HepG2 (cell line): ENCODE results near the gene OR6S1. TPM values are rescaled to one million over a fixed set of nuclear protein-coding genes. Genes with fewer than 3 reads are reported as not detected.

Experiments used
- CSRNP2 ChIP-seq: sonication (generic); formaldehyde crosslinking; conservative IDR thresholded peaks from 2 replicates; pipeline ENCODE4 v1.8.0; 2022; ENCODE audit warnings: low read depth, missing genetic modification reagents
- ETS1 ChIP-seq: sonication (generic); formaldehyde crosslinking; IDR thresholded peaks from 2 replicates; pipeline ENCODE4 v1.4.0; 2020; ENCODE audit warnings: missing genetic modification reagents
- HMGA1 ChIP-seq: sonication (generic); formaldehyde crosslinking; conservative IDR thresholded peaks from 2 replicates; pipeline ENCODE4 v1.4.0; 2020; ENCODE audit warnings: missing genetic modification reagents
- HMGXB4 ChIP-seq, 2 experiments: sonication (generic) in 1 of 2; formaldehyde crosslinking in 1 of 2; IDR thresholded peaks; 2 replicates each; pipeline versions ENCODE4 v1.4.0 to v1.6.1; 2018 to 2020; ENCODE audit warnings: missing genetic modification reagents in 2 of 2, borderline replicate concordance in 1 of 2, low read depth in 1 of 2, mild to moderate bottlenecking in 1 of 2, missing biosample characterization in 1 of 2
- RELA ChIP-seq: sonication (generic); formaldehyde crosslinking; IDR thresholded peaks from 2 replicates; pipeline ENCODE4 v1.4.0; 2020; ENCODE audit warnings: missing genetic modification reagents
- ZNF282 ChIP-seq: fragments of 450-650 bp; IDR thresholded peaks from 2 replicates; pipeline ENCODE4 v1.6.1; 2018; ENCODE audit not compliant: partially characterized antibody
- ZNF704 ChIP-seq: sonication (generic); formaldehyde crosslinking; IDR thresholded peaks from 2 replicates; pipeline ENCODE4 v1.8.1; 2023; ENCODE audit warnings: mild to moderate bottlenecking, inconsistent platforms, moderate library complexity, missing genetic modification reagents, borderline replicate concordance
- ZNF800 ChIP-seq: sonication (generic); formaldehyde crosslinking; IDR thresholded peaks from 2 replicates; pipeline ENCODE4 v1.4.0; 2020; ENCODE audit warnings: missing genetic modification reagents
- polyA plus RNA-seq, 8 experiments: library from polyadenylated mRNA; depleted of rRNA in 3 of 8; stranded (reverse) in 7 of 8; unstranded in 1 of 8; fragments of >200 nt; fragmentation: Illumina TruSeq in 4 of 8; extraction: Trizol in 4 of 8; gene quantifications; 2 replicates each; pipeline versions ENCODE4 v1.2.1 to v1.2.3, GENCODE V29; 2011 to 2016; ENCODE audit warnings: low read depth in 4 of 8, missing spikeins in 1 of 8, mixed read lengths in 1 of 8; ENCODE audit not compliant: insufficient read depth in 1 of 8
- total RNA-seq, 5 experiments: library from RNA; depleted of rRNA; stranded (reverse); fragments of >200 nt; fragmentation: Illumina TruSeq; extraction: Trizol; gene quantifications; 2 replicates each; pipeline ENCODE4 v1.2.3, GENCODE V29; 2016; ENCODE audit warnings: low read depth in 1 of 5
- TF ChIP-seq, protein P1 (sequence below): sonication (generic); formaldehyde crosslinking; IDR thresholded peaks from 2 replicates; pipeline ENCODE4 v1.4.0; 2020; ENCODE audit warnings: missing genetic modification reagents
- TF ChIP-seq, protein P2 (sequence below): sonication (generic); formaldehyde crosslinking; IDR thresholded peaks from 2 replicates; pipeline ENCODE4 v1.5.1; 2020; ENCODE audit warnings: missing genetic modification reagents, mild to moderate bottlenecking, borderline replicate concordance

Gene OR6S1
- total and polyA plus RNA-seq, 2 of the 13 experiments (the other 11 are each of a cell fraction or from before 2014, with no cell fraction given), result 0.09 TPM; not detected in 1

- no peak for TF ChIP-seq ZNF800
- TF ChIP-seq ZNF704 (CRISPR knock-in tag), result no peak
- TF ChIP-seq, protein P1, sequence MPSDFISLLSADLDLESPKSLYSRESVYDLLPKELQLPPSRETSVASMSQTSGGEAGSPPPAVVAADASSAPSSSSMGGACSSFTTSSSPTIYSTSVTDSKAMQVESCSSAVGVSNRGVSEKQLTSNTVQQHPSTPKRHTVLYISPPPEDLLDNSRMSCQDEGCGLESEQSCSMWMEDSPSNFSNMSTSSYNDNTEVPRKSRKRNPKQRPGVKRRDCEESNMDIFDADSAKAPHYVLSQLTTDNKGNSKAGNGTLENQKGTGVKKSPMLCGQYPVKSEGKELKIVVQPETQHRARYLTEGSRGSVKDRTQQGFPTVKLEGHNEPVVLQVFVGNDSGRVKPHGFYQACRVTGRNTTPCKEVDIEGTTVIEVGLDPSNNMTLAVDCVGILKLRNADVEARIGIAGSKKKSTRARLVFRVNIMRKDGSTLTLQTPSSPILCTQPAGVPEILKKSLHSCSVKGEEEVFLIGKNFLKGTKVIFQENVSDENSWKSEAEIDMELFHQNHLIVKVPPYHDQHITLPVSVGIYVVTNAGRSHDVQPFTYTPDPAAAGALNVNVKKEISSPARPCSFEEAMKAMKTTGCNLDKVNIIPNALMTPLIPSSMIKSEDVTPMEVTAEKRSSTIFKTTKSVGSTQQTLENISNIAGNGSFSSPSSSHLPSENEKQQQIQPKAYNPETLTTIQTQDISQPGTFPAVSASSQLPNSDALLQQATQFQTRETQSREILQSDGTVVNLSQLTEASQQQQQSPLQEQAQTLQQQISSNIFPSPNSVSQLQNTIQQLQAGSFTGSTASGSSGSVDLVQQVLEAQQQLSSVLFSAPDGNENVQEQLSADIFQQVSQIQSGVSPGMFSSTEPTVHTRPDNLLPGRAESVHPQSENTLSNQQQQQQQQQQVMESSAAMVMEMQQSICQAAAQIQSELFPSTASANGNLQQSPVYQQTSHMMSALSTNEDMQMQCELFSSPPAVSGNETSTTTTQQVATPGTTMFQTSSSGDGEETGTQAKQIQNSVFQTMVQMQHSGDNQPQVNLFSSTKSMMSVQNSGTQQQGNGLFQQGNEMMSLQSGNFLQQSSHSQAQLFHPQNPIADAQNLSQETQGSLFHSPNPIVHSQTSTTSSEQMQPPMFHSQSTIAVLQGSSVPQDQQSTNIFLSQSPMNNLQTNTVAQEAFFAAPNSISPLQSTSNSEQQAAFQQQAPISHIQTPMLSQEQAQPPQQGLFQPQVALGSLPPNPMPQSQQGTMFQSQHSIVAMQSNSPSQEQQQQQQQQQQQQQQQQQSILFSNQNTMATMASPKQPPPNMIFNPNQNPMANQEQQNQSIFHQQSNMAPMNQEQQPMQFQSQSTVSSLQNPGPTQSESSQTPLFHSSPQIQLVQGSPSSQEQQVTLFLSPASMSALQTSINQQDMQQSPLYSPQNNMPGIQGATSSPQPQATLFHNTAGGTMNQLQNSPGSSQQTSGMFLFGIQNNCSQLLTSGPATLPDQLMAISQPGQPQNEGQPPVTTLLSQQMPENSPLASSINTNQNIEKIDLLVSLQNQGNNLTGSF (CRISPR knock-in tag), result no peak
- no peak for TF ChIP-seq RELA
- TF ChIP-seq ZNF282, result no peak
- no peak for TF ChIP-seq HMGA1 (CRISPR knock-in tag)
- no peak for TF ChIP-seq CSRNP2 (CRISPR knock-in tag)
- no peak for TF ChIP-seq ETS1 (CRISPR knock-in tag)
- TF ChIP-seq, protein P2, sequence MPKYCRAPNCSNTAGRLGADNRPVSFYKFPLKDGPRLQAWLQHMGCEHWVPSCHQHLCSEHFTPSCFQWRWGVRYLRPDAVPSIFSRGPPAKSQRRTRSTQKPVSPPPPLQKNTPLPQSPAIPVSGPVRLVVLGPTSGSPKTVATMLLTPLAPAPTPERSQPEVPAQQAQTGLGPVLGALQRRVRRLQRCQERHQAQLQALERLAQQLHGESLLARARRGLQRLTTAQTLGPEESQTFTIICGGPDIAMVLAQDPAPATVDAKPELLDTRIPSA (CRISPR knock-in tag), result no peak
- TF ChIP-seq HMGXB4 (CRISPR knock-in tag; IDR thresholded peaks at IDR 0.05; ENCODE audit: borderline replicate concordance in 1 of 2, low read depth in 1 of 2), result peak in 1 of 2 experiments; percentile 8; a peak in 2 of 4 replicates
Measured at GRCh38 chr14:20687362-20688166, 46.1 kb upstream of the OR6S1 start (continued).
